HT-29 (cell line): ENCODE measurements around the gene SPATA2. TPM values are rescaled to one million over a fixed set of nuclear protein-coding genes. Genes with fewer than 3 reads are reported as not detected.
A peak's percentile ranks its signal among the peaks of the same experiment; 100 is the strongest.
"Not testable (repeated sequence)": the region's sequence is repeated elsewhere in the genome, so short reads cannot be mapped to it uniquely, and the experiment has no call there.

Source experiments
- DNase-seq: peaks from one replicate; pipeline ENCODE4 v3.0.0-alpha.2; 2015; ENCODE audit warnings: low spot score
- total RNA-seq: library from RNA; depleted of rRNA; stranded (reverse); fragments of >200 nt; shearing (Covaris generic); gene quantifications from 2 replicates; pipeline ENCODE4 v1.2.3, GENCODE V29; 2014; rRNA removed

SPATA2 gene, protein sequence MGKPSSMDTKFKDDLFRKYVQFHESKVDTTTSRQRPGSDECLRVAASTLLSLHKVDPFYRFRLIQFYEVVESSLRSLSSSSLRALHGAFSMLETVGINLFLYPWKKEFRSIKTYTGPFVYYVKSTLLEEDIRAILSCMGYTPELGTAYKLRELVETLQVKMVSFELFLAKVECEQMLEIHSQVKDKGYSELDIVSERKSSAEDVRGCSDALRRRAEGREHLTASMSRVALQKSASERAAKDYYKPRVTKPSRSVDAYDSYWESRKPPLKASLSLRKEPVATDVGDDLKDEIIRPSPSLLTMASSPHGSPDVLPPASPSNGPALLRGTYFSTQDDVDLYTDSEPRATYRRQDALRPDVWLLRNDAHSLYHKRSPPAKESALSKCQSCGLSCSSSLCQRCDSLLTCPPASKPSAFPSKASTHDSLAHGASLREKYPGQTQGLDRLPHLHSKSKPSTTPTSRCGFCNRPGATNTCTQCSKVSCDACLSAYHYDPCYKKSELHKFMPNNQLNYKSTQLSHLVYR
- 10.2 and 10.7 TPM in 2 replicates for total RNA-seq

DNA sequence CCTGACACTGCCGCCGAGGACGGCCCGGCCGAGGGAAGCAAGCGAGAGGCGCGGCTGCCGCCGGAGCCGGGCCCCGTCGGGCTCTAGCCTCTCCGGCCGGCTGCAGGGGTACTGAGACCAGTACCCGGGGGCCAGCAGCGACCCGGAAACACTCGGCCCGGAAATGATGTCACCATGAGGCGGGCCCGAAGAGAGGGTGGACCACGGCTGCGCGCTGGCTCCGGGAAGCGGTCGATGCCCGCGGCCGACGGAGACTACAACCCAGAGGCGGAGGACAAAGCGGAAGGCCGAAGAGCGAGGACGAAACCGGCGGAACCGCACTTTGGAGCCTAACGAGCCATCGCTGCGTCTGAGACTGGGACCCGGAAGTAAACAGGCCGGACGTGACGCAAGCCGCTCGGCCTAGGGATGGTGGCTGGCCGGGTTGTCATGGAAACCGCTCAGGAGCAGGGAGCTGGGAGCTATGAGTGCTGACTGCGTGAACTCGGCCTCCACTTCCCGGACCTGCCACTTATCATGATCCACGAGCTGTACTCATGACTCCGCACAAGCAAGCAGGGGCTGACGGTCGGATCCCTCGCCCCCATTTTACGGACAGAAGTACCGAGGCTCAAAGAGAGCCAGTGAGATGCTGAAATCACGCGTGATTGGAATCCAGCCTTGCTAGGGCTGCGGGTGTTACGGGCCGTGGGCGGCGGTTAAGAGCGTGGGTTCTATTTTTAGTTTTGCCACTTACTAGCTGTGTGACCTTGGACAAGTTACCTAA lies at the start of gene SPATA2:
SPATA2 (minus strand) TSS at position 150 of the 766 bp plus-strand sequence. CDS start 7,039 bp downstream, outside the sequence.
- peak; percentile 99 for DNase-seq

DNA sequence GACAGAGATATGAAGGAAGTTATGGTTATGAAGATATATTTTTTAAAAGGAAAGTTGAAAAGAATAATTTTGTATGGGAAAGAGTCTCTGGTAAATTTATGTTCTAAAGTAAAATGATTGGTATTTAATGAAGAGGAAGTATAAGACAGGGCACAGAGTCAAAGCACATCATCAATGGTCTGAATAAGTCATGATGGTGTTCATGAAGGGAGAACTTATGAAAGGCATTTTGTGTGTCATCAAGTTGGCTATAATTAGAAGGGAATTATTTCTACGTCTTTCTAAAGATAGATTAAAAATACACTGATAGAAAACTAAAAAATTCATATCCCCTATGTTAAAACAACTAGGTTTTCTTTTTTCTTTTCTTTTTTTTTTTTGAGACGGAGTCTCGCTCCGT lies 46.1 kb upstream of the SPATA2 start:
- DNase-seq = no peak

DNA sequence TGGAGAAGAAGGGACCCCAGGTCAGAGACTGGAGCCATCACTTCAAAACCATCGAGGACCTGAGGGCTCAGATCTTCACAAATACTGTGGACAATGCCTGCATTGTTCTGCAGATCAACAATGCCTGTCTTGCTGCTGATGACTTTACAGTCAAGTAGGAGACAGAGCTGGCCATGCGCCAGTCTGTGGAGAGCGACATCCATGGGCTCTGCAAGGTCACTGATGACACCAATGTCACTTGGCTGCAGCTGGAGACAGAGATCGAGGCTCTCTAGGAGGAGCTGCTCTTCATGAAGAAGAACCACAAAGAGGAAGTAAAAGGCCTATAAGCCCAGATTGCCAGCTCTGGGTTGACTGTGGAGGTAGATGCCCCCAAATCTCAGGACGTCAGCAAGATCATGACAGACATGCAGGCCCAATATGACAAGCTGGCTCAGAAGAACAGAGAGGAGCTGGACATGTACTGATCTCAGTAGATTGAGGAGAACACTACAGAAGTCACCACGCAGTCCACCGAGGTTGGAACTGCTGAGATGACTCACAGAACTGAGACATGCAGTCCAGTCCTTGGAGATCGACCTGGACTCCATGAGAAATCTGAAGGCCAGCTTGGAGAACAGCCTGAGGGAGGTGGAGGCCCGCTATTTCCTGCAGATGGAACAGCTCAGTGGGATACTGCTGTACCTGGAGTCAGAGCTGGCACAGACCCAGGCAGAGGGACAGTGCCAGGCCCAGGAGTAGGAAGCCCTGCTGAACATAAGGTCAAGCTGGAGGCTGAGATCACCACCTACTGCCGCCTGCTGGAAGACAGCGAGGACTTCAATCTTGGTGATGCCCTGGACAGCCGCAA lies 42.0 kb upstream of the SPATA2 start:
- DNase-seq = peak; percentile 32

DNA sequence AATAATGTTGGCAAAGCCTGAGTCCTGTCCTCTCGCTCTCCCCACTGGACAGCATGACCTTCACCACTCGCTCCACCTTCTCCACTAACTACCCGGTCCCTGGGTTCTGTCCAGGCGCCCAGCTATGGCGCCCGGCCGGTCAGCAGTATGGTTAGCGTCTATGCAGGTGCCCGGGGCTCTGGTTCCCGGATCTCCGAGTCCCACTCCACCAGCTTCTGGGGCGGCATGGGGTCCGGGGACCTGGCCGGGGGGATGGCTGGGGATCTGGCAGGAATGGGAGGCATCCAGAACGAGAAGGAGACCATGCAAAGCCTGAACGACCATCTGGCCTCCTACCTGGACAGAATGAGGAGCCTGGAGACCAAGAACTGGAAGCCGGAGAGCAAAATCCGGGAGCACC lies 41.4 kb upstream of the SPATA2 start:
- DNase-seq = no peak

DNA sequence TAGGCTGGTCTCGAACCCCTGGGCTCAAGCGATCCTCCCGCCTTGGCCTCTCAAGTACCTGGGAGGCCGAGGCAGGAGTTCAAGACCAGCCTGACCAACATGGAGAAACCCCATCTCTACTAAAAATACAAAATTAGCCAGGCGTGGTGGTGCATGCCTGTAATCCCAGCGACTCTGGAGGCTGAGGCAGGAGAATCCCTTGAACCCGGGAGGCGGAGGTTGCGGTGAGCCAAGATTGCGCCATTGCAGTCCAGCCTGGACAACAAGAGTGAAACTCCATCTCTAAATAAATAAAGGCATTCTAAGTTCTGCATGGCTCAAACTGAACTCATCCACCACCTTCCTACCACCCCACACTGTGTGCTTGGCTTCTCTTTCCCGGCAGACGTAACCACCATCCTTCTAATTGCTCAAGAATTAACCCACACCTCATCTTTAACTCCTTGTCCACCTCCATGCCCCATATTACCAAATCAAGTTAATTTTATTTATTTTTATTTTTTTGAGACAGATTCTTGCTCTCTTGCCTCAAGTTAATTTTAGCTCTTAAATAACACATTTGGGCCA lies 40.6 kb upstream of the SPATA2 start:
- DNase-seq = not testable (repeated sequence)

DNA sequence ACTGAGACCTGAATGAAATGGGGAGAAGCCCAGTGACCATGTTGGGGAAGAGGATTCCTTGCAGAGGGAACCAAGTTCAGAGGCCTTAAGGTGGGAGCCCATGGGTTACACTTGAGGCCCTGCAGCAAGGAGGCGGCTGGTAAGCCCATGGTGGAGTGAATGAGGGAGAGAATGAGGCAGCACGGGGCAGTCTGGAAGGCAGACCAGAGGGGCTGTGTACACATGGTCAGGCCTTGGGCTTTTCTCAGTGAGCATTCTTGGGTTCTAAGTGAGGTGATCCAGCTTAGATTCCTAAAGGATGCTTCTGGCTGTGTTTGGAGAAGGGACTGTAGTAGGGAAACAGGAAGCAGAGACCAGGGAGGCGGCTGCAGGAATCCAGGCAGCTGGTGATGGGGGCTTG lies 39.8 kb upstream of the SPATA2 start:
- no peak for DNase-seq

DNA sequence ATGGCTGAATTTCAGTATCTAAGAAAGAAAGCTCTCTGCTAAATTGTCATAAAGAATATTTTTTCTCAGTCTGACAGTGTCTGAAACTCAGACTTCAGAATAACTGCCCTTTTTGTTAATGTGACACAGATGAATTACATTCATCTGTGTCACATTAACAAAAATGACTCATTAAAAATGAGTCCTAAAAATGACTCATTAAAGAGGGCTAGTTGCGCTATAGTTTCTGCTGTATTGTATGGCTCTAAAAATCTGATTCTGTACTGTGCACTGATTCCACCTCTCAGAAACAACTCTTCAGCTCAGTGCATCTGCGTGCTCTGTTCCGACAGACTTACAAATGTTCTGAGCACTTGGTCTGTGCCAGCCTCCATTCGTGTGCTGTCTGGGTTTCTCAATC lies 35.8 kb upstream of the SPATA2 start:
- no peak for DNase-seq

DNA sequence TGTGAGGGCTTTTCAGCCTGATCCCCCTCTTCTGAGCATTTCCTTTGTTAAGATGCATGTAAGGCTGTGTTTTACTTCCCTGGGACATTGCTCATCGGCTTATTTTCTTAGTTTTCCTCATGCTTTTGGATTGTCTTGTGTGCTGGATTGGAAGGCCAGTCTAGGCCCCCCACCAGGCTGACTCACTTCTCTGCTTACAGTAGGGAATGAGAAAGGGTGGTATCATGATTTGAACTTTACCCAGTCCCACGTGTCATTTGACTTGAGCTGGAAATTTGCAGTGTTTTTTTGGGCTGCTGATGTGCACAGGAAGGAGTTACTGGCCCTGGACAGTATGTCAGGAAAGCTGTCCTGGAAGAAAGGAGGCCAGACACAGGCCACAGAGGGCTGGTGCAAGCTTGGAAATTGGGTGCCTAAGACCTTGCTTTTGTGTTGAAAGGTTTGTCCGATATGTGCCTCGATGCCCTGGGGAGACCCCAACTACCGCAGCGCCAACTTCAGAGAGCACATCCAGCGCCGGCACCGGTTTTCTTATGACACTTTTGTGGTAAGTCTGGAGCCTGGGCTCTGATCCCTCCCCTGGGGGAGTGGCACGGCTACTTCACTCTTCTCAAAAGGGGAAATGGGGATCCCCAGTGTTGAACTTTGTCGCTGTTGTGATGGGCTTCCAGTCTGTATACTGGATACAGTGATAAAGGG lies 33.6 kb upstream of the SPATA2 start:
- no peak for DNase-seq

DNA sequence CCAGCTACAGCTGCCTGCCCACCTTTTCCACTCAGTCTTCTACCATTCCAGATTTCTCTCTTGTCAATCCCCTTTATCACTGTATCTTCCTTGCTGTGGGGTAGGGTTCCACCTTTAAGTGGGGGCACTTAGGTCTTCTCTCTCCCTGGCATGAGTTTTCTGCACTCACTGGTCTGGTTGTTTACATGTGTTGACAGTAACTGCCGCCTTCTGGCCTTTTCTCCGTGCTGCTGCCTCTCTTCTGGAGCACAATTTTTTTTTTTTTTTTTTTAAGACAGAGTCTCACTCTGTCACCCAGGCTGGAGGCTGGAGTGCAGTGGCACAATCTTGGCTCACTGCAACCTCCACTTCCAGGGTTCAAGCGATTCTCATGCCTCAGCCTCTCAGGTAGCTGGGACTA lies 32.8 kb upstream of the SPATA2 start:
- no peak for DNase-seq

DNA sequence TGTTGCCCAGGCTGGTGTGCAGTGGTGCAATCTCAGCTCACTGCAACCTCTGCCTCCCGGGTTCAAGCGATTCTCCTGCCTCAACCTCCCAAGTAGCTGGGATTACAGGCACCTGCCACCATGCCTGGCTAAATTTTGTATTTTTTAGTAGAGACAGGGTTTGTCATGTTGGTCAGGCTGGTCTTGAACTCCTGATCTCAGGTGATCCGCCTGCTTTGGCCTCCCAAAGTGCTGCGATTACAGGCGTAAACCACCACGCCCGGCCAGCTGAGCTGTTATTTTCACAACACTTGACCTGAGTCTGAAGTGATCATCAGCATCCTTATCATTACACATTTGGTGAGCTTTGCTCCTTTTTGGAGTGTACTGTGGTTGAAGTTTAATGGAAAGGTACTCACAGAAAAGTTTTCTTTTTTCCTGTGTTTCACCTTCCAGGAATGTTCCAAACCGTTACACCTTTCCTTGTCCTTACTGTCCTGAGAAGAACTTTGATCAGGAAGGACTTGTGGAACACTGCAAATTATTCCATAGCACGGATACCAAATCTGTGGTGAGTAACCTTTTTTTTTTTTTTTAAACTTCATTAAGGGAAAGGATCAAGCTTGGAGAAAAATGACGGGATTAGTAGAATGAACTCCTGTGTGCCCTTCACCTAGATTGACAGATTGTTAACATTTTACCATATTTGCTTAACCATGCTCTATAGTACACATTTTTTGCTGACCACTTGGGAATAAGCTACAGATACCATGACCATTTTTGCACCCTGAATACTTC lies 30.6 kb upstream of the SPATA2 start:
- DNase-seq = no peak

DNA sequence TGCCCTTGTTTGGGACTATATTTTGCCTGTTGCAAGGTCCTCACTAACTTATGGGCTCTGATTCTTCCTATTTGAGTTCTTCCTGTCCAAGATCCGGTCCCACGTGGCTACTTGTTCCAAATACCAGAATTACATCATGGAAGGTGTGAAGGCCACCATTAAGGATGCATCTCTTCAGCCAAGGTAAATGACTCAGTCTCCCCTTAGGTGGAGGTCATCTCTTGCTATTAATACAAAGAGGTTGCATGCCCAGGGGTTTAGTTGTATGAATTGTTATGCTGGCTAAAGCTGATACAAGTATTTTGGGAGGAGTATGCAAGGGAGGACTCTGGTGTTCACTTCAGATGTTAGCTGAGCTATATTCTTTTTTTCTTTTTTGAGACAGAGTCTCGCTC lies 30.0 kb upstream of the SPATA2 start:
- DNase-seq = no peak

DNA sequence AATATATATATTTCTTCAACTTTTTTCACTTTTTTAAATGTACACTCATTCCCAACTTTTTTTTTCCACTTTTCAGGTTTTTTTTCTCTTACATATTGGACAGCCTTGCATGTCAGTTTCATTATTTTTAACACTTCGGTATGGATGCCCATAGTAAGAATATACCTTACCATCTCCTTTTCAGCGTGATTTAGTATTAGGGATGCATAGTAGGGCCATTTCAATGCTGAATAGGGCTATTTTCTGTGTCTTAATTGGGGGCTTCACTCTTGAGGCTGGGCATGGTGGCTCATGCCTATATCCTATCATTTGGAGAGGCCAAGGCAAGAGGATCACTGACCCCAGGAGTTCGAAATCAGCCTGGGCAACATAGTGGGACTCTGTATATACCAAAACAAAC lies 27.6 kb upstream of the SPATA2 start:
- DNase-seq = no peak

DNA sequence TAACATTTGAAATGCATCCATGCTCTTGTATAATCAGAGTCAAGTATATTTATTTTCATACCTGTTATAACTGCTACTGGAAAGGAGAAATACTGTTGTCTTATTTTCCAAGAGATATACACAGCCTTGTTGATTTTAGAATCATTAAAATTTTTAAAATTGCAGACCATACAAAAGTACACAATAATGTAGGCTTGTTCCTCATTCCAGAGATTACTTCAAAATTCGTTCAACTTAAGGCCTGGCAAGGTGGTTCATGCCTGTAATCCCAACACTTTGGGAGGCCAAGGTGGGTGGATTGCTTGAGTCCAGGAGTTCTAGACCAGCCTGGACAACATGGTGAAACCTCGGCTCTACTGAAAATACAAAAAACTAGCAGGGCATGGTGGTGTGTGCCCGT lies 27.0 kb upstream of the SPATA2 start:
- DNase-seq = no peak

DNA sequence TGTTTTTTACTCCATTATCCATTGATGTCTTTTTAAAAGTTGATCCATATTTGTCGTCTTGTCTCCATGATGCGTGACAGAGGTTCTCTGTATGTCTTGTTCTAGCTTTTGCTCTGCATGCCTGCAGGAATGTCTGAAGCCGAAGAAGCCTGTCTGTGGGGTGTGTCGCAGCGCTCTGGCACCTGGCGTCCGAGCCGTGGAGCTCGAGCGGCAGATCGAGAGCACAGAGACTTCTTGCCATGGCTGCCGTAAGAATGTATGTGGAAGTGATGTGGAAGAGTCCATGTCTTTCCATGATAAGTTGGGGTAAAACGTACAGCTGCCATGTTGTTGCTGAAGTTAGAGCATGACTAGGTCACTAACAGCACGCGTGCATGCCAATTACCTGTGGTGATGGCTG lies 26.1 kb upstream of the SPATA2 start:
- DNase-seq = no peak

DNA sequence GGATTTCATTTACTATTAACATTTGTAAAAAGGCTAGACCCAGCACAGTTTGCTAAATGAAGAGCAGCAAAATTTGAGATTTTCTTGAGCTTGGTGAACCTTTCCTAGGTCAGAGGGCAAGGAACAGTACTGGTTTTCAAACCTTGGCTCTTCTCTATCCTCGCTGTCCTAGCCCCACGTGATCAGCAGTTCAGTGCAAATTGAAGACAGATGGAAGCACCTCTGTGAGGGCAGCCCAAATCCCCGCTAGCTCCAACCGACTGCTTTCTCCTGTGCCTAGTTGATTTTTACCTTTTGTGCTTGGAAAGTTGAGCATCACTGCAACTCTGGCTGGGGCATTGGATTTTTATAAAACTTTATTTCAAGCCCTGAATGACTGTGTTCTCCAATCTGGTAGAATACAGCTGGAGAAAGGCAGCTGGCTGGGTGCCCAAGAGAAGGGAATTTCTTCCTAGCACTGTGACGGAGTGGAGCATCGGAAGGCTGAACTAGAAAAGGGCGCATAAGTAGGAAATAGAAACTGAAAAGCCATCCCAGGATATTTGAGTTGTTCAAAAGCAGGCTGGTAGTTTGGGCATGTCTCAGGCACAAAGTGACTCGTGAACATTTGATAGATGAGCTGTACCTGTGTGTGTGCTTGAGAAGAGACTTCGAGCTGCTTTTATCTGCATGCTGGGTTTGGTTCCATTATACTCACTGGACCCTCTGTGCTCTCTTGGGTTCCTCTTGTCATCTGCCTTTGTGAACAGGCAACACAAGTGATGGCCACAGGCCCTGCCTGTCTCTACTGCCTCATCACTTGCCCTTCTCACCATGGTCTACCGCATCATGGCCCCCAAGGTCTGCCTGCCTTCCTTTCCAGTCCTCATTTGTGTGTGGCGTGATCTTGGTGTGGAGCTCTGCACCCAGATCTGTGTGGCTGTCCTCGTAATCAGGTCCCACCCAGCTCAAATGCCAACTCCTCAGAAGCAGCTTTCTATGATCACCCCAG lies 23.1 kb upstream of the SPATA2 start:
- no peak for DNase-seq

DNA sequence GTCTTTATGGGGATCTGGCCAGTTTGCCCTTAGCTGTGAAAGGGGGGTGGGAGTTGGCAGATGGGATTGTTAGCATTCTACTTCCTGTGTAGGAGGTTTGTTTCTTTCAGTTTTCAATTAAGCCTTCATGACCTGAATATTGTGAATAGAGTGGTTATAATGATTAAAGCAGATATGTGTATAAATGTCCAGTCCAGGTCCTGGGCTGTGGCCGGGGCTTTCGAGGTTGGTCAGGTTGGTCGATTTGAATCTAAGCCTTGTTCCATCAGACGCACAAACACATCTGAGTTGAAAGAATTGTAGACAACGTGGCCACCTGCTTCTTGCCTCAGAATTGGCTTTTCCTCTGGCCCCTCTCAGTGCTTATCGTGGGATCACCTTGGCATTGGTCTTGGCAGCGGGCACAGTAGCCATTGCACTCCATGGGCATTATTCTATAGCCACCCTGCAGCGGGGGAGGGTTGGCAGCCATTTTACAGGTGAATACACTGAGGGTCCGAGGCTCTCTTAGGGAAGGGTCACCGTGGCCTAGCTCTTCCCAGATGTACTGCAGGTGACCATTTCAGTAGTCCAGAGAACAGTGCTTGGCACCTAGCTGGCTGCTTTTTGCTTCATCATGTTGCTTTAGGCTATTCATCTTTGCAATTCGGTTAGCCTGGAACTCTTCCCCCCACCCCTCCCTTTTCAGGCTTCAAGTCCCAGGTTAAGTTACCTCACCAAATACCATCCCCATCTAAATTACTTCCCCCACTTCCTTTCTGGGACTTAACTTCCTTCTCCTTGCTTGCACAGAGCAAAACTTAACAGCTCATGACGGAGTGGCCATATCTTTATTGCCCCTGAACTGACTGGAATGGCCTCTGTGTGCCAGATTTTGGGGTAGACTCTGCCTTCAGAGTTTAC lies 21.9 kb upstream of the SPATA2 start:
- DNase-seq = peak; percentile 57

DNA sequence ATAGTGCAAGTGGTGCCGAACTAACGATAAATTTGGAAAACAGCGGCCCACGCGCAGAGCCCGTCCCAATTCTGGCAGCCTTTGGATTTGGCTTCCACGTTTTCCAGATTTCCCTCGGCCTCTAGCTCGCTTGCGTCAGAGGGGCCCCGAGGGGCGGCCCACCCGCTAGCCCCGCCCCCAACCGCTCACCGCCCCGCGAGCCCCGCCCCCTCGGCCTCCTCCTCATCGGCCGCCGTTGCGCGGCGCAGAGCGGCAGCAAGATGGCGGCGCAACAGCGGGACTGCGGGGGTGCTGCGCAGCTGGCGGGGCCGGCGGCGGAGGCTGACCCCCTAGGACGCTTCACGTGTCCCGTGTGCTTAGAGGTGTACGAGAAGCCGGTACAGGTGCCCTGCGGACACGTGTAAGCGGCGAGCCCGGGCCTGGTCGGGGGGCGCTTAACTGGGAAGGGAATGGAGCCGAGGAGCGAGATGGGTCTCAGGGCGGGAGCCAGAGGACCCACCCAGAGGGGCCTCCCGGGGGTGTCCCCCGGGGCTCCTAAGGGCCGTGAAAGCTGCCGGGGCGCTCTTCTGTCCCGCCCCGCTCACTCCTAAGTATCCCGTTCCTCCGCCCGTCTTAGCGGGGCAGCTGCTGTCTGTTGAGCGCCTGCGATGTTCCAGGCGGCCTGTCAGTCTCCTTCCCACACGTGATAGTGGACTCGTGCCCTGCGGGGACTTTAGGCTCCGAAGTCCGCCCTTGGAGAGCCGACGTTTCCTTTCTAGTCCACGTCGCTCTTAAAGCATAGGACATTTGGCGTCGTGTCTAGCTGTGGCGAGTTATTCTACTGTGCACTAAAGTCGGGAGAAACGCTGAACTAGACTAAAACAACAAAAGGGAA lies 21.1 kb upstream of the SPATA2 start, which contains the start of gene RNF114:
RNF114 (plus strand) TSS at position 245 of the 874 bp plus-strand sequence; CDS start at position 261, 16 bp downstream.
- DNase-seq = peak; percentile 97
